IPS-20b (cell line): ENCODE results near the gene IQCM.

ENCODE experiments used
- H3K27ac ChIP-seq: one replicate; pipeline ENCODE4 v1.5.1; 2013; ENCODE audit warnings: low read length
- H3K27me3 ChIP-seq: 2 replicates; pipeline ENCODE4 v1.6.1; 2013; ENCODE audit warnings: mild to moderate bottlenecking, low read length, inconsistent platforms; ENCODE audit not compliant: insufficient read depth
- H3K36me3 ChIP-seq: 2 replicates; pipeline ENCODE4 v1.6.1; 2013; ENCODE audit warnings: low read depth, mild to moderate bottlenecking, inconsistent platforms, low read length, moderate library complexity; ENCODE audit not compliant: insufficient read depth
- H3K4me1 ChIP-seq: 2 replicates; pipeline ENCODE4 v1.6.1; 2013; ENCODE audit warnings: mild to moderate bottlenecking, control low read depth, inconsistent platforms, low read length, moderate library complexity; ENCODE audit not compliant: insufficient read depth
- H3K4me3 ChIP-seq: 2 replicates; pipeline ENCODE4 v1.5.1; 2013; ENCODE audit warnings: mild to moderate bottlenecking, low read length, inconsistent platforms
- H3K9ac ChIP-seq: 2 replicates; pipeline ENCODE4 v1.6.1; 2013; ENCODE audit warnings: low read depth, mild to moderate bottlenecking, inconsistent platforms, low read length, moderate library complexity
- H3K9me3 ChIP-seq: 2 replicates; pipeline ENCODE4 v1.6.1; 2013; ENCODE audit warnings: mild to moderate bottlenecking, low read depth, low read length, inconsistent platforms; ENCODE audit not compliant: insufficient read depth

IQCM gene

GRCh38 chr4:149708513-149709130 lies 107.0 kb downstream of the IQCM start:
- Histone ChIP-seq H3K4me1 (no peaks in the 10 kb centered on the region), H3K9me3 (no peaks in the 10 kb centered on the region), H3K9ac (no peak overlapping the region), H3K27me3 (no peaks in the 10 kb centered on the region), H3K27ac (no peak overlapping the region), H3K36me3 (no peaks in the 10 kb centered on the region), H3K4me3 (no peak overlapping the region)

DNA sequence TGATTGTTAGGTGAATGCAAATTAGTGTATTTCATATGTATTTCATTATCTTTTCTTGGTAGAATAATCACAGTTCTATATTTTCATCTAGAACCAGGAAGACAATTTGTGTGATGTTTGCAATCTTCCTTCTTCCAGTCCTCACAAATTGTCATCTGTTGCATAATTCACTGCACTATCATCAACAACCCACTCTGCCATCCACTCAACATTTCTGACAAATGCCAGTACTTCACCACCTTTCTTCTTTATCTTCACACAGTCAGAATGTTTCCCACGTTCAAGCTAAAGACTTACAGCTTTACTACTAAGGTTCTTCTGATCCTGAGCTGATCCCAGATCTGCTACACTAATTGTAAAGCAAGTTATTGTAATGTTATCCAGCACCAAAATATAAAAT lies 107.8 kb downstream of the IQCM start:
- no peak overlapping the region for H3K4me3 ChIP-seq
- H3K9ac ChIP-seq = no peak overlapping the region
- H3K36me3 ChIP-seq = no peaks in the 10 kb centered on the region
- H3K9me3 ChIP-seq = no peaks in the 10 kb centered on the region
- H3K27me3 ChIP-seq = no peaks in the 10 kb centered on the region
- H3K27ac ChIP-seq = no peak overlapping the region
- no peaks in the 10 kb centered on the region for H3K4me1 ChIP-seq

- H3K27me3 ChIP-seq = no peaks in the 10 kb centered on the region
- H3K36me3 ChIP-seq = no peaks in the 10 kb centered on the region
- no peaks in the 10 kb centered on the region for H3K9me3 ChIP-seq
- H3K27ac ChIP-seq = no peak overlapping the region
- no peaks in the 10 kb centered on the region for H3K4me1 ChIP-seq
- no peak overlapping the region for H3K9ac ChIP-seq
- H3K4me3 ChIP-seq = no peak overlapping the region
These were observed 108.7 kb downstream of the IQCM start for GRCh38 chr4:149706942-149707341.

- no peak overlapping the region for H3K9ac ChIP-seq
These were observed 113.0 kb downstream of the IQCM start for GRCh38 chr4:149702414-149703293.

DNA sequence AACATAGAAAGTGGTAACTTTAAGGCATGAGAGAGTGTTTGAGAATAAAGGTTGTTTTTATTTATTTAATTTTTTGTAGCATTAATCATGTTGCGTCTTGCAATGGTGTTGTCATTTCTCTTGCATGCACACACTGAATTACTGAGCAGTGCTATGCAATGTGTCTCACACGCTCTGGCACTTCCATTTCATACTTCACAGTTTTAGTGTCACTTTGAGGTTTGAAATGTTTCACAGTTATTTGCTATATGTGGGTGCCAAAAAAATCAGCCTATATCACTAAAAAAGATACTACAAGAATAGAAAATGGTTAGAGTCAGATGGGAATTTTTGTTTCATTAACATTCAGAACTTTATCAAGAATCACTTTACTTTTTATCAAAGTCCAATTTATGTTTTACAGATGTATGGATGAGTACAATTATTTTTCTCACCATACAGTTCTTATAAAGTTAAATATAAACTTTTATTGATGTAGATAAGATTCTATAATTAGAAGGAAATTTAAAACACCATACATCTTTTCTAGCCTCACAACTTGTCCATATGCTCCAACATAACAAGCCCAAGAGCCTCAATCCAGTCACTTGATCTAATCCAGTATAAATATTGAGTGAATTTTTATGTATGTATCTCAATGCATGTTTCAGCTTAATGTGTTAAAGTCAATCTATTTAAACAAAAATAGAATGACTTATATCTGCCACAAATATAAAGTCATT lies 114.0 kb downstream of the IQCM start:
- H3K27ac ChIP-seq = no peak overlapping the region
- H3K9ac ChIP-seq = no peak overlapping the region
- H3K4me1 ChIP-seq = peaks cover 6% of the 10 kb centered on the region; the same call in 1 of the 2 replicates
- no peaks in the 10 kb centered on the region for H3K27me3 ChIP-seq
- no peaks in the 10 kb centered on the region for H3K36me3 ChIP-seq
- no peaks in the 10 kb centered on the region for H3K9me3 ChIP-seq
- no peak overlapping the region for H3K4me3 ChIP-seq

More at GRCh38 chr4:149702414-149703293, 113.0 kb downstream of the IQCM start:
- Histone ChIP-seq H3K4me3 (no peak overlapping the region), H3K27me3 (no peaks in the 10 kb centered on the region), H3K36me3 (no peaks in the 10 kb centered on the region), H3K9me3 (no peaks in the 10 kb centered on the region), H3K4me1 (peaks cover 6% of the 10 kb centered on the region; the same call in 1 of the 2 replicates), H3K27ac (no peak overlapping the region)

- no peak overlapping the region for H3K4me3 ChIP-seq
- no peaks in the 10 kb centered on the region for H3K27me3 ChIP-seq
- no peak overlapping the region for H3K9ac ChIP-seq
- no peaks in the 10 kb centered on the region for H3K36me3 ChIP-seq
- H3K9me3 ChIP-seq = no peaks in the 10 kb centered on the region
- H3K4me1 ChIP-seq = peaks cover 6% of the 10 kb centered on the region; the same call in 1 of the 2 replicates
- no peak overlapping the region for H3K27ac ChIP-seq
These were observed 115.4 kb downstream of the IQCM start for GRCh38 chr4:149700272-149700671.

- no peak overlapping the region for H3K27ac ChIP-seq
- no peaks in the 10 kb centered on the region for H3K9me3 ChIP-seq
- no peak overlapping the region for H3K4me3 ChIP-seq
- H3K36me3 ChIP-seq = no peaks in the 10 kb centered on the region
- H3K4me1 ChIP-seq = peaks cover 6% of the 10 kb centered on the region; the same call in 1 of the 2 replicates
- no peak overlapping the region for H3K9ac ChIP-seq
- no peaks in the 10 kb centered on the region for H3K27me3 ChIP-seq
These were observed 116.0 kb downstream of the IQCM start for GRCh38 chr4:149699642-149700041.

DNA sequence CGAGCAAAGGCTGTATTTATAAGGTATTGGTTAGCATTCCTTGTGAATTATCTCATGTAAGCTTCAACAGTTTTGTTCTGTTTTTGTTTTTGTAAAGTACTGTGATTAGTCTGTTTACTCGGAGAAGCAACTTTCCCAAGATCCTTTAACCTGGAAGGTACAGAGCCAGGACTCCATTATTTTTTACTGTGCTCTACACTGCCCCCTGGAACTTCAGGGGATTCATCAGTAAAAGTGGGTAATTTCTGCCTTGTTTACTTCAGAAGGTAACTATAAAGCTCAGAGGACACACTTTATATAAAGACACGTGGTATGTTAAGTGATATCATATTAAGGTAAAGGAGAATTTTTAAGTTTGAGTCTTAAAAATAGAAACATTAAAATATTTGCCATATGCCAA lies 124.9 kb downstream of the IQCM start:
- H3K9ac ChIP-seq = no peak overlapping the region
- no peaks in the 10 kb centered on the region for H3K4me1 ChIP-seq
- no peaks in the 10 kb centered on the region for H3K27me3 ChIP-seq
- H3K27ac ChIP-seq = no peak overlapping the region
- no peak overlapping the region for H3K4me3 ChIP-seq
- H3K9me3 ChIP-seq = no peaks in the 10 kb centered on the region
- no peaks in the 10 kb centered on the region for H3K36me3 ChIP-seq

GRCh38 chr4:149684516-149684915 lies 131.1 kb downstream of the IQCM start:
- no peaks in the 10 kb centered on the region for H3K27me3 ChIP-seq
- H3K9ac ChIP-seq = no peak overlapping the region
- no peaks in the 10 kb centered on the region for H3K36me3 ChIP-seq
- H3K4me1 ChIP-seq = no peaks in the 10 kb centered on the region
- H3K9me3 ChIP-seq = no peaks in the 10 kb centered on the region
- H3K27ac ChIP-seq = no peak overlapping the region
- H3K4me3 ChIP-seq = no peak overlapping the region

DNA sequence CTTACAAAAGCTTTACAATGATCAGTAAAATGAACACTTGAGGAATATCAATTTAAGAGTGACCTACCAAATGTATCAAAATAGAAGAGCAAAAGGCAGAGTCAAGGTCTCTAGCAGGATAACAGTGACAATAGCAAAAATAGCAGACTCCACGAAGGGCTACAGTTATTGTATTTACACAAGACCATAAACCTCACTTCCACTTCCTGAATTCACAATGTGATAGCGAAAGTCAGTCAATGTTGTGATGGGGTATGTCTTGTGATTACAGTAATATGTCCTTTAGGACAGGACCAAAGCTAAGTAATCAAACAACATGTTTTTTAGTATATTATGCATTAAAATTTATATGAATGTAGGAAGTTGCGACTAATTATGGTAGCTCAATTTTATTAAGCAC lies 139.6 kb downstream of the IQCM start:
- no peak overlapping the region for H3K9ac ChIP-seq

GRCh38 chr4:149645790-149646189 lies 169.9 kb downstream of the IQCM start:
- Histone ChIP-seq H3K27ac (no peak overlapping the region), H3K4me1 (peaks cover 5% of the 10 kb centered on the region; the same call in 1 of the 2 replicates), H3K4me3 (no peak overlapping the region), H3K9ac (no peak overlapping the region), H3K9me3 (no peaks in the 10 kb centered on the region), H3K36me3 (no peaks in the 10 kb centered on the region), H3K27me3 (no peaks in the 10 kb centered on the region)

More for the DNA sequence above, 139.6 kb downstream of the IQCM start:
- H3K36me3 ChIP-seq = no peaks in the 10 kb centered on the region
- H3K27ac ChIP-seq = no peak overlapping the region
- H3K27me3 ChIP-seq = no peaks in the 10 kb centered on the region
- no peaks in the 10 kb centered on the region for H3K4me1 ChIP-seq
- no peak overlapping the region for H3K4me3 ChIP-seq
- no peaks in the 10 kb centered on the region for H3K9me3 ChIP-seq
